GM10266 (cell line): ENCODE measurements around the gene DOCK1.

ENCODE experiments used
- DNase-seq: peaks from one replicate; pipeline ENCODE4 v3.0.0; 2012; ENCODE audit errors: extremely low spot score
- TF ChIP-seq, protein P1 (sequence below): IDR thresholded peaks from 2 replicates; pipeline ENCODE4 v1.5.1; 2012; ENCODE audit warnings: mild to moderate bottlenecking, low read depth; ENCODE audit not compliant: control insufficient read depth, insufficient read depth; ENCODE audit errors: missing control alignments

DOCK1 gene

DNA sequence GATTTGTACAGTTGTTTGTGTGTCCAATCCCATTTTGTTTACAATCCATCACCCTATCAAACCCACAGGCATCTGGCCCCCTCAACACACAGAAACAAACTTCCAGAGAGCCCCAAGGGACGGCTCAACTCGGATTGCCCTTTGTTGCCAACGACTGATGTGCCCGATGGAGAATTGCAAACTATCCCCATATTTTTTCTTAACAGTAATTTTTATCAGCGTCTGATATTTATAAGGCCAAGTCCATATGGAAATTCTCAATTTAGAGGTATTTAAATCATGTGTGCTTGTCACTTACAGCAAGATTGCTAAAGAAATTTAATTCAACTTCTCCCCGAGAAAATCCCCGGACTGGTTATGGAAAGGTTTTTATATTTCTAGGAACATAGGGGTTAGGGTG, 530.0 kb downstream of the DOCK1 start:
- DNase-seq, result no peak
- TF ChIP-seq, protein P1, sequence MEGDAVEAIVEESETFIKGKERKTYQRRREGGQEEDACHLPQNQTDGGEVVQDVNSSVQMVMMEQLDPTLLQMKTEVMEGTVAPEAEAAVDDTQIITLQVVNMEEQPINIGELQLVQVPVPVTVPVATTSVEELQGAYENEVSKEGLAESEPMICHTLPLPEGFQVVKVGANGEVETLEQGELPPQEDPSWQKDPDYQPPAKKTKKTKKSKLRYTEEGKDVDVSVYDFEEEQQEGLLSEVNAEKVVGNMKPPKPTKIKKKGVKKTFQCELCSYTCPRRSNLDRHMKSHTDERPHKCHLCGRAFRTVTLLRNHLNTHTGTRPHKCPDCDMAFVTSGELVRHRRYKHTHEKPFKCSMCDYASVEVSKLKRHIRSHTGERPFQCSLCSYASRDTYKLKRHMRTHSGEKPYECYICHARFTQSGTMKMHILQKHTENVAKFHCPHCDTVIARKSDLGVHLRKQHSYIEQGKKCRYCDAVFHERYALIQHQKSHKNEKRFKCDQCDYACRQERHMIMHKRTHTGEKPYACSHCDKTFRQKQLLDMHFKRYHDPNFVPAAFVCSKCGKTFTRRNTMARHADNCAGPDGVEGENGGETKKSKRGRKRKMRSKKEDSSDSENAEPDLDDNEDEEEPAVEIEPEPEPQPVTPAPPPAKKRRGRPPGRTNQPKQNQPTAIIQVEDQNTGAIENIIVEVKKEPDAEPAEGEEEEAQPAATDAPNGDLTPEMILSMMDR, result no peak

DNA sequence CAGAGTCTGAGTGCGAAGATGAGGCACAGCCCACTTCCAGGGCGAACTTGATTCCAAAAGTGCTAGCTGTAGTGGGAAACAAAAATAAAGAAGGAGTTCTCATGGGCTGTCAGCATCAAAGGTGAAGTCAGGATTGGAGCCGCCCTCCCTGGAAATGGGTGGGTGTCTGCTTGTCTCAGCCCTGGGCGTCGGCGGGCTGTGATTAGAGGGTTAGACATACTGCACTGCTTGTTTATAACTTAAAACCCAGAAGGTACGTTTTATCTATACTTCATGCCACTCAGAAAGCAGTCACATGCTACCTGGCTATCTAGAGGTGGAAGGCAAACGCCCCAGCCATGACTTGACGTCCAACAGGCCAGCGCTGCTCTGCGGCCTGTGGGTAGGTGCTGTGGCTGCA, 535.1 kb downstream of the DOCK1 start:
- TF ChIP-seq, protein P1, result no peak
- DNase-seq, result no peak

DNA sequence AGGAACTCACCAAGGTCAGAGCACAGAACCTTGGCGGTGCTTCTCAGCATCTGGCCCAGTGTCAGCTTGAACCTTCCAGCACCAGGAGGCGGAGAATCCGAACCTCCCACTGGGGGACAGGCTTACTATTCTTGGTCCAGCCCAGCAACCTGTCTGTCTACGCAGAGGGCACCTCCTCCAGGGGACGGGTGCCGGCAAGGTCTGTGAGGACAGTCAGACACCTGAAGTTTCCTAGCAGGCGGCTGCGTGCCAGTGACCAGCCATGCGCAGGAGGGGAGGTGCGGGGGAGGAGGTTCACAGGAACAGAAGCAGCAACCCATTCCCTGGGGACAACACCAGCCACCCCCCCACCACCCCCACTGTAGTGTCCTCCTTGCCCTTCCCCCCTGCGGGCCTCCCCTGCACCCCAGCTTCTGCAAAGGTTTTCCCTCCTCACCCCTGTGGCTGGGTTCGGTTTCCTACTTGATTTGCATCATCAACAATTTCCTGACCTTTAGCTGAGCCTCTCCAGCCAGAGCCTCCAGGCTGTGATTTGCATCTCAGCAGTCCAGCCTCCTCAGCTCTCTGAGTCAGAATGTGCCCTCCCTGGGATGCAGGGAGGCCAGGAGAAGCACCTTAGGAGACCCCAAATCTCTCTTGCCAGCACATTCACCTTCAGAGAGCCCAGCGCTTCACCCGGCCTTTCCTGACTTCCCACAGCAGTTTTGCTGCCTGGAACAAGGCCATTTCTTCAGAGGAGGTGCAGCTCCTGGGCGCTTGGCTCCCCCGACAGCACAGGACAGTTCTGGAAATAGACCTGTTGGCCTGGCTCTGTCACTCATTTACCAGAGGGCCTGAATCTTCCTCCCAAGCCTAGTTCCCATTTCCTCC, 536.4 kb downstream of the DOCK1 start:
- TF ChIP-seq, protein P1, result no peak
- DNase-seq, result no peak

DNA sequence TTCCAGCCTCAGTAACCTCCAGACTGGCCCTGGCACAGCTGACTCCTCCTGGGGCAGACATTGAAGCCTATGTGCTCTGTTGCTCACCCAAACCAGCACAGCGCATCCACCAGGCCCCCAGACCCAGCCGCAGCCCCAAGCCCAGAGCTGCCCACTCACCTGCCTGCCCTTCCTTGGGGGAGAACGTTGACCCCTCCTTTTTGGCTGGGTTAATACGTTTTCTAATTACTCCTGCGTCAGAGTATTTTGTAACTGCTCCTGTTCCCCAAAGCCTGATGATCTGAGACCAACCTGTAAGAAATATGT, 536.9 kb downstream of the DOCK1 start:
- TF ChIP-seq, protein P1, result no peak
- DNase-seq, result no peak

DNA sequence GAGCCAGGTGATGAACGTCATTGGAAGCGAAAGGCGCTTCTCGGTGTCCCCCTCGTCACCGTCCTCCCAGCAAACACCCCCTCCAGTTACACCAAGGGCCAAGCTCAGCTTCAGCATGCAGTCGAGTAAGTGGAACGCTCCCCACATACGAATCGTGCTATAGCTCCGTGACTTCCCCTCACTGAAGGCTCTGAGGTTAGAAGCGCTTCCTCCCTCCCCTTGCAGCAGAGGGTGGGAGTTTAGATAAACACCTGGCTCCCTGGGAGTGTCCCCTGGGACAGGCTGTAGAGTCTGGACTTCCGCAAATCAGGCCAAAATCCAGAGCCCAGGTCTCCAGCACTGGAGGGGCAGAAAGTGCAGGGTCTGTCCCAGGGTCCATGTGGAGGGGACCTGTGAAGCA, 538.9 kb downstream of the DOCK1 start:
- no peak for DNase-seq
- TF ChIP-seq, protein P1, result no peak

DNA sequence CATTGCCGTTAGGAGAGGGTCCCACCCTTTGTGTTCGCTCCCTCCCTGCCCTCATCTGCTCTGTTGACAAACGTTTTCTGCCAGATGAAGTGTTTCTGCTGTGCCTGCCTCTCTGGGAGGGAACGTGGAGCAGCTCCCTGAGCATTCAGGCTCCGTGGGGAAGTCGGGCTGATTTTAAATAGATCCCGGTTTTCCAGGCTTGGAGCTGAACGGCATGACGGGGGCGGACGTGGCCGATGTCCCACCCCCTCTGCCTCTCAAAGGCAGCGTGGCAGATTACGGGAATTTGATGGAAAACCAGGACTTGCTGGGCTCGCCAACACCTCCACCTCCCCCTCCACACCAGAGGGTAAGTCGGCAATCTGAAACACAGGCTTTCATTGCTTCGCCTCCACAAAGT, 542.0 kb downstream of the DOCK1 start:
- TF ChIP-seq, protein P1, result no peak
- DNase-seq, result no peak

DNA sequence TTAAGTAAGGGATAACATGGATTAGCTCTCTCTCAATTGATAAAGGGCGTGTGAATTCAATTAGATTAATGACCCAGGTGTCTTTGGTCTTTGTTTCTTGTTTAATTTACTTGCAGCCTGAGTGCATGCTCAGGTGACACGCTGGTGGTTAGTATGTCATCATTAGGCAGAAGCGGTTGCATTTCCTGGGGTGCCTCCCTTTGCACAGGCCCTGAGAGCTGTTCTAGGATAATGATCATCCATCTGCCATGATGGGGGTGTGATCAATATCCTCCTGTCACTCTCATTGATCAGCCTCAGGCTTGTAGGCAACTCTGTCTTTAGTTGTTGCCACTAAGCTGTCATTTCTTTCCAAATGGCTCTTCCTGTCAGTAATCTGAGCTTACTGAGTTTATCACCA, 544.3 kb downstream of the DOCK1 start:
- TF ChIP-seq, protein P1, result no peak

More for the DNA sequence above, 544.3 kb downstream of the DOCK1 start:
- no peak for DNase-seq
